ENCODE data around the gene CRISPLD2. TPM values are rescaled to one million over a fixed set of nuclear protein-coding genes. Genes with fewer than 3 reads are reported as not detected.

Gene CRISPLD2
- total and polyA plus RNA-seq, 4 donors = 3.4 to 15.8 (median 8.2) TPM

DNA sequence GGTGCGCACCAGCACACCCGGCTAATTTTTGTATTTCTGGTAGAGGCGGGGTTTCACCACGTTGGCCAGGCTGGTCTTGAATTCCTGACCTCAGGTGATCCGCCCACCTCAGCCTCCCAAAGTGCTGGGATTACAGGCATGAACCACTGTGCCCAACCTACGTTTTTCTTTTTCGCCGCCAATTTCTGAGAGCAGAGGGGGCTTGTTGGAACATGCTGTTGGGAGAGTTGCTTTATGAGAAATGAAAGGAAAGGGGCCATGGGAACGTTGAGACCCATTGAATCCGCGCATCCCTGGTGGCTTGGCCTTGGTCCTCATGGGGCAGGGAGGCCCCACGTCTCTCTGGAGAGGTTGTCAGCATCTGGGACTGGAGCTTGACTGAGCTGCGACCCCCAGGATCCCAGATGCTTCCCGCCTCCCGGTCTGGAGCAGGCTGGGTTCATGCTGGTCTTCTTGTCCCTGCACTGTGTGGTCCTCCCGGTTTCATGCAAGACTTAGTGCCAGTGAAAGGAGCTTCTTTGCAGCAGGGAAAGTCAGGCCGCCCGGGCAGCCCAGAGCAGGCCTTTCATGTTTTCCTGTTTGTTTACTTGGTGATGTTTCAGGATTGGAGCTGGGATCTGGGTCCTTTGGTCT lies 22.8 kb downstream of the CRISPLD2 start:
- Histone ChIP-seq H3K4me3 (ENCODE audit: low read depth, low read length) (no peak overlapping the region), H3K27me3 (ENCODE audit: control insufficient read depth, insufficient read depth, low read length) (peaks cover 7% of the 10 kb centered on the region), H3K36me3 (ENCODE audit: control insufficient read depth, insufficient read depth, low read length) (peaks cover 4% of the 10 kb centered on the region), H3K27ac (ENCODE audit: low read depth, low read length) (no peak overlapping the region), H3K4me1 (ENCODE audit: control insufficient read depth, insufficient read depth, low read length) (peaks cover 22% of the 10 kb centered on the region), H3K9me3 (ENCODE audit: control insufficient read depth, insufficient read depth, low read length) (no peaks in the 10 kb centered on the region)
- 74% methylated on average over 16 of the region's 18 CpGs for WGBS (ENCODE audit: insufficient coverage)
- DNase-seq (ENCODE audit: low read depth in 4 of 6, low spot score in 6 of 6) = no peak

DNA sequence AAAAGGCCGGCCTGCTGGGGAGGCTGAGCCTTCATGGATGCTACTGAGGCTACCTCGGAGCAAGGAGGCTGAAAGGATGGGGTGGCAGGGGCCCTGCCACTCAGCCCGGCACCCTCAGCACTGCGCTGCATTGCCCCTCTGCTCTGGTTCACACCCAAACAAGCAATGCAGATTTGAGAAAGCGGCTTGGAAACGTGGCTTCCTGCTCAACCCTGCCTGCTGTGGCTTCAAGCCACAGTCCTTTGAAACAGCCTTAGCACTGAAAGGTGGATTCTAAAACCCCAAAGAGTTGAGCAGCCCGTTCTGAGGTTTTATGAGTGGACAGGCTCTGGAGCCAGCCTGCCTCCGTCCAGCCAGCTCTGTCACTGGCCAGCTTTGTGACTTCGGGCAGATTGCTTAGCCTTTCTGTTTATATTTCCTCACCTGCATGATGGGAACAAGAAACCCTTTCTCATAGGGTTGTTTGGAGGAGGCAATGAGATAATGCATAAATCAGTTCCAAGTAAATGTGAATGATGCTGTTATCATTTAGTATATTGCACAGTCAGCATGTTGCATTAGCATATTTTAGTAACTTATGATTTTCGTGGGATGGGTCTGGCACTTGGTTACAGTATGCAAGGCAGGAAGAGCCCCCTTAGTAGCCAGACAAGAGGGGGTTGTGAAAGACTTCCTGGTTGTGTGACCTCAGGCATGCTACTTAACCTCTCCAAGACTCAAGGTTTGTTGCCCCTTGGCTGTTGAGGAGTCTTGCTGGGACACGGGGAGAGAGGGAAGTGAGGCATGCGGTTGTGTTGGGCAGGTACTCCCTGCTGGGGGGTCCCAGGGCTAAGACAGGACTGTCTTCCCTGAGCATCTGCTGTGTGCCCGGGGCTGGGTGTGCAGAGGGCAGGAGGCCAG lies 23.6 kb downstream of the CRISPLD2 start:
- DNase-seq (ENCODE audit: low read depth in 4 of 6, low spot score in 6 of 6) = no peak
- Histone ChIP-seq H3K4me3 (ENCODE audit: low read depth, low read length) (no peak overlapping the region), H3K36me3 (ENCODE audit: control insufficient read depth, insufficient read depth, low read length) (peaks cover 3% of the 10 kb centered on the region), H3K27ac (ENCODE audit: low read depth, low read length) (no peak overlapping the region), H3K9me3 (ENCODE audit: control insufficient read depth, insufficient read depth, low read length) (no peaks in the 10 kb centered on the region), H3K27me3 (ENCODE audit: control insufficient read depth, insufficient read depth, low read length) (peaks cover 12% of the 10 kb centered on the region), H3K4me1 (ENCODE audit: control insufficient read depth, insufficient read depth, low read length) (peaks cover 27% of the 10 kb centered on the region)
- WGBS (ENCODE audit: insufficient coverage) = 63% methylated on average over 11 of the region's 13 CpGs

DNA sequence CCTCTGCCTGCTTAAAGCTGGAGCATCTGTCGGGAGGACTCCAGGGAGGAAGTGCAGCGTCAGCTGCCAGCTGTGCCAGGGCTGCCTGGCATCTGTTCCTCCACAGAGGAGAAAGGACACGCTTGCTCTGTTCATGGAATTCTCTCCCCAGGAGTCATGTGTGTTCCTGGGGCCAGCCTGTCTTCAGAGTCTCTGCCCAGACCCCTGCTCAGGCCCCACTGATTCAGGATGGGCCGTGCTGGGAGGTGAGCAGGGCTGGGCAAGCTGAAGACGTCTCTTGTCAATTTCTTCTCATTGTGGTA lies 24.2 kb downstream of the CRISPLD2 start:
- Histone ChIP-seq H3K4me3 (ENCODE audit: low read depth, low read length) (no peak overlapping the region), H3K27me3 (ENCODE audit: control insufficient read depth, insufficient read depth, low read length) (peaks cover 12% of the 10 kb centered on the region), H3K36me3 (ENCODE audit: control insufficient read depth, insufficient read depth, low read length) (no peaks in the 10 kb centered on the region), H3K4me1 (ENCODE audit: control insufficient read depth, insufficient read depth, low read length) (peaks cover 27% of the 10 kb centered on the region), H3K9me3 (ENCODE audit: control insufficient read depth, insufficient read depth, low read length) (no peaks in the 10 kb centered on the region), H3K27ac (ENCODE audit: low read depth, low read length) (no peak overlapping the region)
- peak in 3 of 6 donors; percentile 31 to 87 (median 64) for DNase-seq (ENCODE audit: low read depth in 4 of 6, low spot score in 6 of 6)
- WGBS (ENCODE audit: insufficient coverage) = 34% methylated on average over 4 of the region's 5 CpGs

DNA sequence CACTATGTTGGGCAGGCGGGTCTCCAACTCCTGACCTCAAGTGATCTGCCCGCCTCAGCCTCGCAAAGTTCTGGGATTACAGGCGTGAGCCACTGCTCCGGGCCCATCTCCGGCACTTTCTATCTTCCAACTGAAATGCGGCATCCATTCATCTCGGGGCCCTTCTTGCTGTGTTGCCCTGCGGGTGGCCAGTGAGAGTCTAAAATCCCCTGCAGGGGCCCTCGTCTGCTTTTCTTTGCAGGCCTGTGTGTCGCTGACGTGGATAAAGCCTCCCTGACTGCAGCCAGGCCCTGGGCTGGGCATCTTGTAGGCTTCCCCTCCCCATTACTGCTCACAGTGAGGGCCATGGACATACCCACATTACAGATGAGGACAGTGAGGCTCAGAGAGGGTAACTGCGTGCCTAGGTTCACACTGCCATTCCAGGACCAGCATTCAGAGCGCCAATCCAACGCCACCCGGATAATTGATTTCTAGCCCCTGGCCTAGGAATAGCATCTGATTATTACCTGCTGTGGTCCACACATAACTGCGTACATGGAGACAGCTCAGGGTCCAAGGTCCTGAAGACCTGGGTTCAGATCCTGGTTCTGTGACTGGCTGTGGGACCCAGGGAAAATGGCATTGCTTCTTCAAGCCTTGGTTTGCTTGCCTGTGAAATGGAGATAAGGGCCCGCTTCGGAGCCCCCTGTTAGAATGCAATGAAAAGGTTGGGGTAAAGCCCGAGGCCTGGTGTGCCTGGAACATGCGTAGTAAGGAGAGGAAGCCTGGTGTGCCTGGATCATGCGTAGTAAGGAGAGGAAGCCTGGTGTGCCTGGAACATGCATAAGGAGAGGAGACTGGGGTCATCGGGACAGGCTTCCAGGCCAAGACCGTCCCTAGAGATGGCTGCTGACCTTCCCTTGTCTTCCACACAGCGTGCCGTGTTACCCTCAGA lies 25.0 kb downstream of the CRISPLD2 start:
- Histone ChIP-seq H3K9me3 (ENCODE audit: control insufficient read depth, insufficient read depth, low read length) (no peaks in the 10 kb centered on the region), H3K4me1 (ENCODE audit: control insufficient read depth, insufficient read depth, low read length) (peaks cover 27% of the 10 kb centered on the region), H3K27me3 (ENCODE audit: control insufficient read depth, insufficient read depth, low read length) (peaks cover 12% of the 10 kb centered on the region), H3K36me3 (ENCODE audit: control insufficient read depth, insufficient read depth, low read length) (no peaks in the 10 kb centered on the region), H3K27ac (ENCODE audit: low read depth, low read length) (no peak overlapping the region), H3K4me3 (ENCODE audit: low read depth, low read length) (no peak overlapping the region)
- DNase-seq (ENCODE audit: low read depth in 4 of 6, low spot score in 6 of 6) = no peak
- 72% methylated on average over 26 of the region's 26 CpGs for WGBS (ENCODE audit: insufficient coverage)

DNA sequence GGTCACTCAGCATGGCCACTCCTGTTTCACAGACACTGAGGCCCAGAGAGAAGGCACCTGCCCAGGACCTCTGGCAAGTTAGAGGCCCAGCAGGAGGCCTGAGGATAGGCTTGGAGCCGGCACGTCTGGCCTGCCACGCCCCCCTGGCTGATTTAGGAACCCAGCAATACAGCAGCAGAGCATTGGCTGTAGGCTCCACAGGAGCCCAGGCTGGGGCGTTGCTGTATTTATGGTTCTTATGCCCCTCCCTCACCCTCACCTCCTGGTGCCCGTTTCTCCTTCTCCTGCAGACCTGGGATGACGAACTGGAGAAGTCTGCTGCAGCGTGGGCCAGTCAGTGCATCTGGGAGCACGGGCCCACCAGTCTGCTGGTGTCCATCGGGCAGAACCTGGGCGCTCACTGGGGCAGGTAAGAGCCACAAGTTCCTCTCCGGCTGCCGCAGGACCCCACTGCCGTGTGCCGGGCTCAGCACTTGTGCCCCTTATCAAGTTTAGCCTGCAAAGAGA lies 25.8 kb downstream of the CRISPLD2 start:
- H3K9me3 ChIP-seq (ENCODE audit: control insufficient read depth, insufficient read depth, low read length) = no peaks in the 10 kb centered on the region
- no peak overlapping the region for H3K27ac ChIP-seq (ENCODE audit: low read depth, low read length)
- H3K4me3 ChIP-seq (ENCODE audit: low read depth, low read length) = no peak overlapping the region
- peaks cover 27% of the 10 kb centered on the region for H3K4me1 ChIP-seq (ENCODE audit: control insufficient read depth, insufficient read depth, low read length)
- peaks cover 12% of the 10 kb centered on the region for H3K27me3 ChIP-seq (ENCODE audit: control insufficient read depth, insufficient read depth, low read length)
- H3K36me3 ChIP-seq (ENCODE audit: control insufficient read depth, insufficient read depth, low read length) = no peaks in the 10 kb centered on the region
- WGBS (ENCODE audit: insufficient coverage) = 76% methylated on average over 14 of the region's 14 CpGs
- DNase-seq (ENCODE audit: low read depth in 4 of 6, low spot score in 6 of 6) = no peak

DNA sequence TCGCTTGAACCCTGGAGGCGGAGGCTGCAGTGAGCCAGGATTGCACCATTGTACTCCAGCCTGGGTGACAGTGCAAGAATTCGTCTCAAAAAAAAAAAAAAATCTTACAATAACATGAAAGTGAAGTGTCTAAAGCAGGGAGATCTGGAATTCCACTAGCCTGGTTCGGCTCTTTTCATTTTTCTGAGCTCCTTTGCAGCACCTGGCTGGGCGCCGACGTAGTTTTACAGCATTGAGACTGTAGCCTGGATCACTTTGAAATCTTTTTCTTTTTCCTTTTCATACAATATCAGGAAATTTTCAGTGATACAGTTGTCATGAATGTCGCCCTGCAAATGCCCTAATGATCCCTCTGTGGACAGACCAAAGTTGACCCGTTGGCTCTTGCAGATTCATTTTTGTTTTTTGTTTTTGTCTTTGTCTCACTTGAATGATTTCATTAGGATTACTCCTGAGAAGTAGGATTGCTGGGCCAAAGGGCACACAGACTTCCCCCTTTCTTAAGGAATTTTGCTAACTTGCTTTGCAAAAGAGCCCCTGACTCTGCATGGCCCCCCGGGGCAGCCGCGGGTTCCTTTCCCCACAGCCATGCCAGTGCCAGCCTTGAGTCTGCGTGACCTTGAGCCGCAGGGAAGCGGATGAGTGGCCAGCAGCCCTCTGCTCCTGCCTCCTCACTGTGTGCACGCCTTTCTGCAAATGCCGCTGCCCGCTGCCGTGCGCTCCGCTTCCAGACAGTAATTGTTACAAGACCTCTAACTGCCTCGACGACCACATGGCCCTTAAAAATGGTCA lies 28.0 kb downstream of the CRISPLD2 start:
- H3K4me1 ChIP-seq (ENCODE audit: control insufficient read depth, insufficient read depth, low read length) = peaks cover 25% of the 10 kb centered on the region
- no peak overlapping the region for H3K4me3 ChIP-seq (ENCODE audit: low read depth, low read length)
- H3K27ac ChIP-seq (ENCODE audit: low read depth, low read length) = no peak overlapping the region
- 58% methylated on average over 20 of the region's 23 CpGs for WGBS (ENCODE audit: insufficient coverage)
- H3K36me3 ChIP-seq (ENCODE audit: control insufficient read depth, insufficient read depth, low read length) = no peaks in the 10 kb centered on the region
- no peaks in the 10 kb centered on the region for H3K9me3 ChIP-seq (ENCODE audit: control insufficient read depth, insufficient read depth, low read length)
- DNase-seq (ENCODE audit: low read depth in 4 of 6, low spot score in 6 of 6) = no peak
- peaks cover 5% of the 10 kb centered on the region for H3K27me3 ChIP-seq (ENCODE audit: control insufficient read depth, insufficient read depth, low read length)

DNA sequence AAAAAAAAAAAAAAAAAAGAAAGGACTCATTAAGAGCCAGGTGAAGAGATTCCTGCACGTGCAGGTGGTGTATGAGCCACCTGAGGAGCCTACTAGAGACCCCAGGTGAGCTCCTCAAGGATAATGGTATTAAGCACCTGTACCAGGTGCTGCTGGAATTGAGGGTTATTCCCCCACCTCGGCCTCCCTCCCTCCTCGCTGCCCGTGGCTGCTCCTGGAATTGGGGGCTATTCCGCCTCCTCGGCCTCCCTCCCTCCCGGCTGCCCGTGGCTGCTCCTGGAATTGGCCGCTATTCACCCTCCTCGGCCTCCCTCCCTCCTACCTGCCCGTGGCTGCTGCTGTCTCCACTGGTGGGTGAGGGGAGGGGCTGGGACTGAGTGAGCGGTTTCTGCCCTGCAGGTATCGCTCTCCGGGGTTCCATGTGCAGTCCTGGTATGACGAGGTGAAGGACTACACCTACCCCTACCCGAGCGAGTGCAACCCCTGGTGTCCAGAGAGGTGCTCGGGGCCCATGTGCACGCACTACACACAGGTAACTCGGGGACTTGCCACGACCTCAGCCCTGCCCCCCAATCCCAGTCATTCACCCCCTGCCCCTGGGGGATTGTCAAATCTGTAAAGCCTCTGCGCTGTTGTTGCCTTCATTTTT lies 29.3 kb downstream of the CRISPLD2 start:
- Histone ChIP-seq H3K4me1 (ENCODE audit: control insufficient read depth, insufficient read depth, low read length) (peaks cover 12% of the 10 kb centered on the region), H3K9me3 (ENCODE audit: control insufficient read depth, insufficient read depth, low read length) (no peaks in the 10 kb centered on the region), H3K4me3 (ENCODE audit: low read depth, low read length) (no peak overlapping the region), H3K27ac (ENCODE audit: low read depth, low read length) (no peak overlapping the region), H3K27me3 (ENCODE audit: control insufficient read depth, insufficient read depth, low read length) (peaks cover 5% of the 10 kb centered on the region), H3K36me3 (ENCODE audit: control insufficient read depth, insufficient read depth, low read length) (no peaks in the 10 kb centered on the region)
- WGBS (ENCODE audit: insufficient coverage) = 100% methylated on average over 3 of the region's 22 CpGs
- DNase-seq (ENCODE audit: low read depth in 4 of 6, low spot score in 6 of 6) = no peak

DNA sequence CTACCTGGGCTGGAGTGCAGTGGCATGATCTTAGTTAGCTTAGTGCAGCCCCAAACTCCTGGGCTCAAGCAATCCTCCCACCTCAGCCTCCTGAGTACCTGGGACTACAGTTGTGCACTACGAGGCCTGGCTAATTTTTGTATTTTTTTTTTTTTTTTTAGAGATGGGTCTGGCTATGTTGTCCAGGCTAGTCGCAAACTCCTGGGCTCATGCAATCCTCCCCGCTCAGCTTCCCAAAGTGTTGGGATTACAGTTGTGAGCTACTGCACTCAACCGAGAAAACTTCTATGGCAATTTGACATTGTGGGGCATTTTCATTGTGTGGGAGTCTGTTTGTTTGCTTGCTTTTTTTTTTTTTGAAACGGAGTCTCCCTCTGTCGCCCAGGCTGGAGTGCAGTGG lies 30.0 kb downstream of the CRISPLD2 start:
- H3K27ac ChIP-seq (ENCODE audit: low read depth, low read length) = no peak overlapping the region

More for the DNA sequence above, 30.0 kb downstream of the CRISPLD2 start:
- Histone ChIP-seq H3K9me3 (ENCODE audit: control insufficient read depth, insufficient read depth, low read length) (no peaks in the 10 kb centered on the region), H3K36me3 (ENCODE audit: control insufficient read depth, insufficient read depth, low read length) (no peaks in the 10 kb centered on the region), H3K4me3 (ENCODE audit: low read depth, low read length) (no peak overlapping the region), H3K4me1 (ENCODE audit: control insufficient read depth, insufficient read depth, low read length) (peaks cover 6% of the 10 kb centered on the region), H3K27me3 (ENCODE audit: control insufficient read depth, insufficient read depth, low read length) (peaks cover 5% of the 10 kb centered on the region)
- WGBS (ENCODE audit: insufficient coverage) = 91% methylated on average over 5 of the region's 6 CpGs
- no peak for DNase-seq (ENCODE audit: low read depth in 4 of 6, low spot score in 6 of 6)
